Colon (tissue), 2 donors: Measurements from ENCODE around the gene ZDHHC22.

Source experiments
- FAIRE-seq: peaks from 2 replicates; lab custom pipeline; 2012; peaks lifted over from hg19 to GRCh38; lab: Jason Lieb, UNC
- donor health status: control.
- donor health status: control.

Gene ZDHHC22

GRCh38 chr14:77157740-77158139 lies 16.1 kb upstream of the ZDHHC22 start:
- no peak for FAIRE-seq

- no peak for FAIRE-seq
Observed at GRCh38 chr14:77155083-77155482, 13.5 kb upstream of the ZDHHC22 start.

DNA sequence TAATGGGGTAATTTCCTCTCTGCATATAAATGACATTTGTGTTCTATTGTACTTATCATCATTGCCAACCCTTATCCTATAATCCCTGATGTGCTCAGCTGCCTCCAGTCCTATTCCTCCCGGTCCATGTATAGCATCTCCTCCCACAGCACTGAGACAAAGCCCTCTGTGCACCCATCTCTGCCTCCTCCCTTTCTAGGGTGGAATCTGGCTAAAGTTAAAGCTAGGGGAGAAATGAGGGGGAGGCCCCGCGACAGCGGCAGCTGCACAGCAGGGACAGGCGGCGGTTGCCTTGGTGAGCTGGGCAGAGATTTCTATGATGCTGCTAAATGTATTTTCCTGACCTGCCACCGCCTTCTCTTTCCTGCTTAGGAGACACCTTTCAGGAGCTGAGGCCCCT lies 12.8 kb upstream of the ZDHHC22 start:
- FAIRE-seq = no peak

DNA sequence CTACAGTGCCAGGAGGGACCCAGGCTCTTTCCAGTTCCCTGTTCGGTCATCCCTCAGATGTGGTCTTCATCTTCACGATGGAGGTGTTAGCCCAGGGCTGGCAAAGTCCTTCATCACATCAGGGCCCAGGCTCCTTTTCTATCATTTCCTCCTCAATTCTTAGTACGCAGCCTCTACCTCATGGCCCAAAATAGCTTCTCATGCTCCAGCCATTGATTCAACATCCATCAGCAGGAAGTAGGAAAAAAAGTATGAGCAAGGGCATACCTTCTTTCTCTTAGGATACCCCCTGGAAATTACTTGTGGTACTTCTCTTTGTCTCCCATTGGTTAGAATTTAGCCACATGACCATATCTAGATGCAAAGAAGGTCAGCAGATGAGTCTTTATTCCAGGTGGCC lies 12.2 kb upstream of the ZDHHC22 start:
- no peak for FAIRE-seq

DNA sequence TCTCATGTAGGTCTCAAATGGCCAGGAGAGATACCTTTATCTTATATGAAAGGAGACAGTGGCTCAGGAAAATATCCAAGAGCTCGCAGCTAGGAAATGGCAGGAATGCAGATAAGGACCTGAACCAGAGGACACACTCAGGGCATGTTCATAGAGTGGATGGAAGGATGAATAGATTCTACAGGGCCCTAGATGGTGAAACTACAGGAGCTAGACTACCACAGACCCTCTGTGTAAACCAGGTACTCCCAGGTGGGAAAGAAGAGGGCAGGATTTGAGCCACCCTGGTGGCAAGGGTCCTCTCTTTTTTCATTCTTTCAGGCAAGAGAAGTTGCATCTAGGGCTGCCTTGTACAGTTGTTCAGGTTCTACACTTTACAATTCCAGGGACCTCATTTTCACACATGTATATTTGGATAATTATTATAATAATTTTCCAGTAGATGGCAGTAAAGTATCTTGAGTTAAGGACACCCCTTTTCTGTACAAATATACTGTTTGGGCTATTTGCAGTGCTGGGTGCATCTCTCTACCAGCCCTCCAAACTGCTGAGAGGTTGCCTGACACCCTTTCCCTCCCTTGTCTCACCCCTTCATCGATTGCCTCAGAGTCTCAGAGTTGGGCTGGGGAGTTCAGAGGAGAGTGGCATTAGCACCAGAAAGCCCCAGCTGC lies 10.5 kb upstream of the ZDHHC22 start:
- FAIRE-seq = no peak

GRCh38 chr14:77151245-77151644 lies 9.7 kb upstream of the ZDHHC22 start:
- no peak for FAIRE-seq

GRCh38 chr14:77148510-77149231 lies 7.1 kb upstream of the ZDHHC22 start:
- FAIRE-seq = no peak

DNA sequence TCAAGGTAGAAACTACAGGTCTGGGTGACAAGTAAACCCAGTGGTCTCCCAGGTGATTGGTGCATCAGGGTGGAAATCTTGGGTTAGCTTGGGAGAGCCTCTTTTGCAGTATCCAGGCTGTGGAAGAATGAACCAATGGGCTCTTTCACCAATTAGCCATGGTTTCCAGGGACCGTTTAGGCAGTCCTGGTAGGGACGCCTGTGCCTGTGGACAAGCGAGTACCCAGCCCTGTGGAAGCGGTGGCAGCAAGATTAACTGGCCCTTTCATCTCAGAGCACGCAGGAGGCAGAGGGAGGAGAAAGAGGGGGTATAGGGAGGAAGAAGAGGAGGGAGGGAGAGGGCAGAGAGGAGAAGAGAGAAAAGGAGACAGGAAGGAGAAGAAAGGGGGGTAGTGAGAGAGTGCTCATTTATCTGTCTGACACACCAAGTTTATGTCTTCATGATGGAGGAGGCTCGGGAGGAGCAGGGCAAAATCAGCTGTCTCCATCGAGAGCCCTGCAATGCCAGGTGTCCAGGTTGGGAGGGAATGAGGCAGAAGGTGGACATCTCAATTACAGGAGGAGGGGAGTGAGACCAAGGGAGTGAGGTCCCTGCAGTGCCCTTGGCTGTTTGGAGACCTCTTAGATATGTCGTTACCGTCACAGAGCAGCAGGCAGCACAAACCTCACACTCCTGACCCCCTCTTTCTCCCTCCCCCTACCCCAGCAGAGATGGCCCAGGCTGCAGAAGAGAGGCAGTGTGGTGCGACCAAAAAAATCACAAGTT lies 4.6 kb upstream of the ZDHHC22 start:
- no peak for FAIRE-seq

GRCh38 chr14:77144412-77145115 lies 3.0 kb upstream of the ZDHHC22 start:
- no peak for FAIRE-seq

DNA sequence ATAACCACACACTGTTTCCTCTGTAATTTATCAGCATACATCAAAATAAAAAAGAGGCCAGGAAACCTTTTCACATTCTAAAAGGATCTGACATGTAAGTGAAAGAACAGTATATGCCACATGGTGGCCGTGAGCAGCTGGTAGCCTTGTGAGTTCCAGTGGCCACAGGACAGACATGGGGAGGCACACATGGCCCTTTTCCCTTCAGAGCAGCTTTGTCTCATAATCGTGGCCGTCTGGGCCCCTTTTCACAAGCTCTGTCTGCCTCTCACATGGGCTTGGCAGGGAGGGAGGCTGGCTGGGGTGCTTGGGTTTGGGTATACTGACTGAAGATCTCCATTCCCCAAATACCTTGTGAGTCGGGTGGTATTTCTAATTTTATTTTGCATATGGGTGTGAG lies 1.5 kb upstream of the ZDHHC22 start:
- FAIRE-seq = no peak

GRCh38 chr14:77142005-77142800 lies 612 bp upstream of the ZDHHC22 start:
- FAIRE-seq = no peak

DNA sequence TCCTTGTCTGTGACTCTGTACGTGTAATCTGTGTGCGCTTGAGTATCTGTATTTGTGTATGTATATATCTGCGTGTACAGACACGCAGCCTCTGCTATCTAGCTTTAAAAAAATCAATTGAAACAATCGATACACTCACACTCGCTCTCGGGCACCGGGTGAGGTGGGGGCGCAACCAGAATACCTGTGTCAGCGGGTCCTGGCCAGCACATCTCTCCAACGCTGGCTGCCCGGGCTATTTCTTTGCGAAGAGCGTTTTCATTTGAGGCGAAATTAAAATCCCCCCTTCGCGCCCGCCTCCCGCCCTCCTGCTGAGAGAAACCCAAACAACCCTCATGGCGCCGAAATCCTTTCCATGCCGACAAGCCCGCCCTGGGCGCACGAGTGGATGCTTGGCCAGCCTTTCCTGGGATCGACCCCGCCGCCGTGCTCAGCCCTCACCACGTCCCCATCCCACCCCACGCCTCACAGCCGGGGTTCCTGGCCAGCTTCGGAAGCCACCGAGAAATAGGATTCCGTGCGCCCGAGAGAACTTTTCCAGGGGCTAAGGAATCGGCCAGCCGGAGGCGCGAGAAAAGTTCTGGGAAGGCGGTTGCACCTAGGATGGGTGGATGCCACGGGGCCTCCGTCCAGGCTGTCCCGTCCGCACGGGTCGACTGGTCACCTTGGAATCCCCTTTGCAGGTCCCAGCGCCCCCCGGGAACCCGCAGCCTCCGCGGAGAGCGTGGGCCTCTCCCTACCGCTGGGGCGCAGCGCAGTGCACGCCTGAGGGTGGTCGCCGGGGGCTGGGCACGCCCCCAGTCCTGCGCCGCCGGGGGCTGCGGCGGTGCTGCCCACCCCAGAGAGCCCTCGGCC lies 1.0 kb downstream of the ZDHHC22 start:
- no peak for FAIRE-seq

DNA sequence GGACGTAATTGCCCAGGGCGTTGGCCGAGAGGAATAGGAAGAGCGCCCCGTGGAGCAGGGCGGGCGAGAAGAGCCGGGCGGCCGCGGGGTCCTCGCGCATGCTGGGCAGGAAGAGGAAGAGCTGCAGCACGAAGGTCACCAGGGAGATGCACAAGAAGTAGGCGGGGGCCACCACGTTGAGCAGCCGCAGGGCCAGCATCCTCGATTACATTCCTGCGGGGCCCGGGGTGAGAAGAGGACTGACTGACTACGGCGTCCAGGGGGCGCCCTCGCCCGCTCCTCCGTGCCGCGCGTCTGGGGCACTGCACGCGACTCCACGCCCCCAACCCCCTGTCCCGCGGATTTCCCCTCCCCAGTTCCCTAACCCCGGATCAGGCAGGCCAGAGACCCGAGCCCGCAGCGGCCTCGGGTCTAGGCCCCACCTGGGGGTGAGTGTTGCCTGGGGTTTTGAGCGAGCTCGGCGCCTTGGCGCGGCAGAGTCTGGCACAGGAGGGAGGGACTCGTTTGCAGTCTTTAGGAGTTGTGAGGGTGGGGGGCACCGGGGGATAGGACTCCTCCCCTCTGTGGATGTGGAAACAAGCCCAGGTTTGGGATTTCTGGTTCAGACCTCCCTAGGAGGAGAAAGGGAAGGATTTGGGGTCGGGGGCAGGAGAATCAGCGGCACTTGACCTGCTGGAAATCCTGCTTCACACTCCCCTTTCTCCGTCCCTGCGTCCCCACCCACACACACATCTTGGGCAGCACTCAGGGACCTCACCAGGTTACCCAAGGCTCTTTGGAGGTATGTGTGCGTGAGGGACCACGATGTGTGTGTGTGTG lies 1.8 kb downstream of the ZDHHC22 start:
- FAIRE-seq = no peak

DNA sequence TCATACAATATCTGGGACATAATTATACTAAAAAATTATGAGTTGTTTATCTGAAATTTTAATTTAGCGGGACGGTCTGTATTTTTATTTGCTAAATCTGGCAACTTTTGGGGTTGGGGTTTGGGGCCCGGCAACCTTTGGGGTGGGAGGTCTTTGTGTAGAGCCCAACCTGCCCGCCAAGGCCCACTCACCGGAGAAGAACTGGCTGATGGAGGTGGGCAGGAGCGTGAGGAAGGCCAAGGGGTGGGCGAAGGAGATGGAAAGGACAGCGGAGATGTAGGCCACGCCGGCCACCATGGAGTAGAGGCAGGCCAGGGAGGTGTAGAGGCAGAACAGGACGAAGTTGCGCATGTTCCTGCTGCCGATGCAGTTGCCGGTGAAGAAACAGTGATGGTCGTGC lies 2.6 kb downstream of the ZDHHC22 start:
- FAIRE-seq = no peak

DNA sequence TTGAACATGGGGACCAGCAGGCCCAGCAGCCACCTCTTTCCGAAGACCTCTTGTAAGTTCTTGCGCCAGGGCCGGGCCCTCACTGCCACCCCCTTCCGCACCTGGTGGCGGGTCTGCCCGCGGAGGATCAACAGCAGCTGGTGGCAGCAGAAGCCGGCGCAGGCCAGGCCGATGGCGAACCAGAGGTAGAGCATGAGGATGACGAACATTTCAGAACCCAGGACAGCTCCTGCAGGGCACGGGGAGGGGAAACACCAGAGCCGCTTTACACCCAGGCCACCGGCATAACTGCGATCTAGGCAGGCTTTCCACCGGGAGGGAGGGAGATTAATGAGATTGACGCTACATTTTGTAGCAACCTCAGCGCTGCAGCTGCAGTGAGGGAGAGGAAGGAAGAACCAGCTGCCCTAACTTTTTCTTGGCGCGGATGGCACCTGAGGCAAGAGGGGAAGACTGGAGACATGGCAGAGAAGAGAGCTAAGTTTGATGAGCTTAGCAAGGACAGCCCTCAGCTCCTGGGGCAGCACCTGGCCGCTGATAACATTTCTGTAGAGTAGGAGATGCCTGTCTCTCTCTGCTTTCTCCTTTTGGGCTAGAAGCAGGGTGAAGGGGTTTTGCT lies 7.8 kb downstream of the ZDHHC22 start:
- no peak for FAIRE-seq

DNA sequence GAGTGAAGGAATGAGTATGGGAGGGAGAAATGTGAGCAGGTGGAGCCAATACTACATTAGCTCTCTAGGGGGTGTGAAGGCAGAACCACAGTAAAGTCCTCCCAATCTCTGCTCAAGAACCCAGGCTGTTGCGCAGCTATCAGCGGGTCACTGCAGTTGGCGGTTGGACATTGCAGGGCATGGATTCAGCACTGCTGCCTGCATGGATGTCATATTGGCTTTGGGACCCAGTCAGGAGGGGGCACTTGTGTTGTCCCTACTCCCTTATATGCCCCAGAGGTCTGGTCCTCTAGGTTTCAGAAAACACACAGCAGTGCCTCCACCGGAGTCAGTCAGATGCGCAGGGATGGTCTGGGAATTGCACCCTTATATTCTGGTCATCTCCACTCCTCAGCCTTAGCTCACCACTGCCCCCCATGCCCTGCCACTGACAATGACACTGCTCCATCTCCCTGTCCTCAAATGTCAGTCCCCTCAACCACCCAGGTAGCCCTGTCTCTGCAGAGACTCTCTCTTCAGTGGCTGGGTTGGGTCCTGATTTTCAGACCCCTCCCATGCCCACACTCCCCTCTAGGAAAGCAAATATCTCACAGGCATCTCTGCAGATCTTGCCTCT lies 9.6 kb downstream of the ZDHHC22 start:
- FAIRE-seq = no peak

- FAIRE-seq = no peak
Observed at GRCh38 chr14:77131206-77131605, 10.4 kb downstream of the ZDHHC22 start.

DNA sequence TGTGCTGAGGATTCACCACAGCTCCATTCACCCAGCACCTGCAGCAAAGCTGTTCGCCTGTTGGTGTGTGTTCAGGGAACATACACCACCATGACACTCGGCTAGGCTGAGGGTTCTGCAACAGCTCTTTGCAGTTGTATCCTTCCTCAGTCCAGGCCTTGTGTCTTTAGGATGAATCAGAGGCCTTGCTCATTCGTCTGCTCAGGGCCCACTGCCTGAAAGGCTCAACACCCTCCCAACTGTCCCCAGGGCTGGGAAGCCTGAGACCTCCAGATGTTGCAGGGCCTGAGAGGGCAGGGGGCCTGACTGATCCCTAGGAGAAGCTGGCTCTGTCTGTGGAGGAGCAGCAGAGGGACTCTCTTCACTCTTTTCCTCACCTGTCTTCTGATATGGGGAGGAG lies 11.2 kb downstream of the ZDHHC22 start:
- FAIRE-seq = no peak

GRCh38 chr14:77128414-77128891 lies 13.1 kb downstream of the ZDHHC22 start:
- FAIRE-seq = no peak
